ENCODE data around the gene TBCEL.

Gene TBCEL

GRCh38 chr11:121063728-121064127 lies 39.8 kb downstream of the TBCEL start:
- no peak for DNase-seq (ENCODE audit: low read depth, low spot score)

- DNase-seq (ENCODE audit: low read depth, low spot score), result no peak
These were observed 42.7 kb downstream of the TBCEL start for GRCh38 chr11:121066623-121067022.

DNA sequence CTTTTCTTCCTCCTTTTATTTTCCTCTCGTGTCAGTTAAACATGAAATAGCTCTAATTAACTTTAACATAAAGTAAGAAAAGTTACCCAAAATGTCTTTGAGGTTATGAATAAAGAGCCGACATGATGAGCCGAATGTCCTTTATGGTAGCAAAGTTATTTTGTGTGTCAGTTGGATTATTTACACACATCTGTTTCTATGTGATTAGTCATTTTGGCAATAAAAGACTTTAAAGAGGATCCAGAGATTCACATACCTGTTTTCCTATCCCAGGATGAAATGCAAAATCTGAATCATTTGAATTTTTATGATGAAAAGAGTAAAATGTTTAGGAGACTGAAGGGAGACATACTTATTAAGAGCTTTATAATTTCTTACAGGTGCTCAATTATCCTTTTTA lies 43.1 kb downstream of the TBCEL start:
- DNase-seq (ENCODE audit: low read depth, low spot score), result no peak

DNA sequence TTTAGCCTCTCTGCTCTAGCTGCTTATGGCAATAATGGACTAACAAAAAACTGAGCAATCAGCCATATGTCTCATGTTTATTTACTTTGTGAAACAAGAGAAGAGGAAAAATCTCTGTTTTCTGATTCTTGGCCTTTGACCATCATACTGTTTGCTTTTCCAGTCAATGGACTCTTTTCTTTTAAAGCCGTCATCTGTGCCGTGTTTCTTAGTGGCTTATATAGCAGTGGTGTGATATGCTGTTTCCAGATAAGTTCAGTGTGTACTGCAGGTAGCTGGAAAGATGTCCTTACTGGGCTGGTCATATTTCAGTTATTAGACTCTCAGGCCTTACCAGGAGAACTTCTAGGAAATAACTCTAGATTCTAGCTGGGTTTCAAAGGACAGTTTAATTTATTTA lies 43.6 kb downstream of the TBCEL start:
- peak; percentile 76 for DNase-seq (ENCODE audit: low read depth, low spot score)

GRCh38 chr11:121067962-121068647 lies 44.2 kb downstream of the TBCEL start:
- DNase-seq (ENCODE audit: low read depth, low spot score), result no peak

GRCh38 chr11:121068787-121069186 lies 44.9 kb downstream of the TBCEL start:
- no peak for DNase-seq (ENCODE audit: low read depth, low spot score)

- DNase-seq (ENCODE audit: low read depth, low spot score), result no peak
These were observed 47.3 kb downstream of the TBCEL start for GRCh38 chr11:121070951-121071845.

GRCh38 chr11:121071846-121072450 lies 48.0 kb downstream of the TBCEL start:
- DNase-seq (ENCODE audit: low read depth, low spot score), result no peak

DNA sequence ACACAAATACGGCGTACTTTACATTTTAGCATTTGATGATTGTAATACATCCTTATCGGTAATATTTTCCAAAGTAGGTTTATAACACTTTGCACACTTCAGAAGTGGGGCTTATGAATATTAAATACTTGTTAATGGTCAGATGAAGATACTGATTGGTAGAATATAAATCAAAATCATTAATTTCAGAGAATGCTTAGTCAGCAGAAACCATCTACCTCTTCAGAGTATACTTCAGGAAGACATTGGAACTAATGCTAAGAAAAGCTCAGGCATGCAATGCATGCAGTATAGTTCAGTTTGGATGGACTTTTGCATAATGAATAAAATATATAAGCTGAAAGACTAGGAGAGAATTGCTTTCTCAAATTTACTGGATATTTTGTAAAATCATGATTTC lies 57.4 kb downstream of the TBCEL start:
- no peak for DNase-seq (ENCODE audit: low read depth, low spot score)

- no peak for DNase-seq (ENCODE audit: low read depth, low spot score)
These were observed 58.3 kb downstream of the TBCEL start for GRCh38 chr11:121082219-121082618.

DNA sequence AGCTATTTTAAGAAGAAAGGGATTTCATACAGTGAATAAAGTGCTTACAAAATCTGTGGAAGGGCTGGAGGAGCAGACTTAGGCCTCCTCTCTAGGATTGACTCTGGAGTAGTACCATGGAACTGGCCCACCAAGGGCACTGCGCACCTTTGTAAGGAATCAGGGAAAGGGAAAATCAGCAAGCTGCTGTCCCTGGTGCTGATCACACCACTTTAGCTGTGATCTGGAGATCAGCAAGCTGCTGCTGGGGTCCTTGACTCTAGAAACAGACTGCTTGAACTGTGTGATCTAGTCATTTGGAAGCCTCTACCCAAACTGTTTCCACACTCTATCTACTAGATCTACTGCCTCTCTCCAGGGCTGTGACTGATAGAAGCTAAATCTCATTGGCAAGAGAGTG lies 58.8 kb downstream of the TBCEL start:
- DNase-seq (ENCODE audit: low read depth, low spot score), result no peak

GRCh38 chr11:121086866-121087265 lies 63.0 kb downstream of the TBCEL start:
- DNase-seq (ENCODE audit: low read depth, low spot score), result no peak

DNA sequence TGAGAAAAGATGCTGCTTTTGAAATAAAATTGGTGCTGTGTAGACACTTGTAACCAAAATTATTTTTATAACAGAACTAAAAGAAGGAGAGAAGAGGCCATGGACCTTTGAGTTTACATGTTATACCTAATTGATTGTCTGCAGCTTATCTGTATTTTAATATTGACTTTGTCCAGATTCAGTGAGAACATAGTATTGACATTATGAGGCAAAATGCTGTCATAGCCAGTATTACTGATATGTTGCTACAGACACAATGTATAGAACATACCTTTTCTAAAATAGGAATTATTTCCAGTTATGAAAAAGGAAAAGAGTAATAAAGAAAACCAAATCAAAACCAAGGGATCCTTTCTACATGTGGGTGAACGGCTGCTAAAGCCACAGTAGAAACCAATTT lies 65.7 kb downstream of the TBCEL start:
- no peak for DNase-seq (ENCODE audit: low read depth, low spot score)

GRCh38 chr11:121090145-121090721 lies 66.3 kb downstream of the TBCEL start:
- no peak for DNase-seq (ENCODE audit: low read depth, low spot score)

GRCh38 chr11:121091492-121092152 lies 67.7 kb downstream of the TBCEL start:
- DNase-seq (ENCODE audit: low read depth, low spot score), result no peak

DNA sequence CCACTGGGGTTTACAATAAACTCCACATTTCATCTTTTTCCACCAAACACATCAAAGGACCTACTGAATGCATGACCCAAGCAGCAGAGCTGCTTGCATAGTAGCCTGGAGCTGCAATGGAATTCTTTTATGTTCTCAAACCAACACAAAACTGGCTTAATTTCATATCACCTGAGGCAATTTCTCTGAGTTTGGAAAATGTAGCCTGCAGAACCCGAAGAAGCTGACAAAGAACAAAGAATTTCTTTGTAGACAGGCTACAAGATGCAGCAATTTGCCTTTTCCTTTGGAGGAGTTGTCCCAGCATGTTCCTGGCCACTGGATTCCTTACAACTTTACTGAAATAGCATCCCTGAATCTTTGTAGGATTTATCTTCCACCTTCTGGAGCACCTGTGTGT lies 71.7 kb downstream of the TBCEL start:
- DNase-seq (ENCODE audit: low read depth, low spot score), result no peak

GRCh38 chr11:121099364-121099763 lies 75.5 kb downstream of the TBCEL start:
- DNase-seq (ENCODE audit: low read depth, low spot score), result no peak

DNA sequence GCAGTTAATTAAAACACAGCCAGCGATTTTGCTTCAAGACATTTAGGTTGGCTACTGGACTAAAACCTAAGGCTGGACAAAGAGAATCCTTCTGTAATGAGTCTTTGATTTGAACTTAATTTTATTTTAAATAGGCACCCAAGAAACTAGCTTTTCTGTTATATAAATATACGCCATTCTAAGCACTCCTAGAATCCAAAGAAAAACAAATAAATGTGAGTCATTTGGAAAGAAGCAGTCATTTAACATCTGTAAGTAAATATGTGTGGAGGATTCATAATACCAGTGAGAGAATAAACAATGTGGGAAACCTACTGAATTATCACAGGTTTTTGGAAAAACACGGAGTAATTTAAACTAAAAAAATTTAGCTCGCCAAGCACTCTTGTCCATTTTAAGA lies 76.0 kb downstream of the TBCEL start:
- DNase-seq (ENCODE audit: low read depth, low spot score), result no peak

GRCh38 chr11:121100943-121101342 lies 77.0 kb downstream of the TBCEL start, which contains the start of gene TECTA:
Gene TECTA (plus strand): TSS chr11:121101243. CDS start chr11:121102666, 1,423 bp downstream.
- DNase-seq (ENCODE audit: low read depth, low spot score), result no peak

- no peak for DNase-seq (ENCODE audit: low read depth, low spot score)
These were observed 80.4 kb downstream of the TBCEL start for GRCh38 chr11:121104312-121104762.

GRCh38 chr11:121105063-121105480 lies 81.2 kb downstream of the TBCEL start:
- no peak for DNase-seq (ENCODE audit: low read depth, low spot score)
